OCI-LY1 (cell line): ENCODE results near the gene ELK3.

Experiments
- H2AFZ ChIP-seq: fragments of 200-600 bp; sonication (generic), shearing (Covaris generic); 2 replicates; pipeline ENCODE4 v1.6.0; 2014; ENCODE audit warnings: antibody characterized with exemption, mild to moderate bottlenecking, low read length
- H3F3A ChIP-seq: fragments of 200-600 bp; sonication (generic), shearing (Covaris generic); 2 replicates; pipeline ENCODE4 v1.6.0; 2014; ENCODE audit warnings: mild to moderate bottlenecking, antibody characterized with exemption, low read length, moderate library complexity; ENCODE audit not compliant: insufficient read depth
- H3K27ac ChIP-seq: fragments of 200-600 bp; sonication (generic); 2 replicates; pipeline ENCODE4 v1.5.1; 2014; ENCODE audit warnings: low read length, mixed run types, mild to moderate bottlenecking, low read depth; ENCODE audit not compliant: poor library complexity, severe bottlenecking
- H3K27me3 ChIP-seq: fragments of 200-600 bp; sonication (generic); 2 replicates; pipeline ENCODE4 v1.6.0; 2014; ENCODE audit warnings: antibody characterized with exemption, mild to moderate bottlenecking, low read length, moderate library complexity; ENCODE audit not compliant: insufficient read depth
- H3K36me3 ChIP-seq: fragments of 200-600 bp; sonication (generic); 2 replicates; pipeline ENCODE4 v1.6.1; 2014; ENCODE audit warnings: mild to moderate bottlenecking, antibody characterized with exemption, low read length, moderate library complexity, mixed read lengths; ENCODE audit not compliant: insufficient read depth
- H3K4me1 ChIP-seq: fragments of 200-600 bp; sonication (generic); 2 replicates; pipeline ENCODE4 v1.5.1; 2014; ENCODE audit warnings: mild to moderate bottlenecking, low read length, moderate library complexity; ENCODE audit not compliant: insufficient read depth, severe bottlenecking
- H3K4me2 ChIP-seq: fragments of 200-600 bp; sonication (generic), shearing (Covaris generic); 2 replicates; pipeline ENCODE4 v1.6.1; 2014; ENCODE audit warnings: low read length
- H3K4me3 ChIP-seq: fragments of 200-600 bp; sonication (generic); 2 replicates; pipeline ENCODE4 v1.5.1; 2014; ENCODE audit warnings: low read length, low read depth, mild to moderate bottlenecking, mixed read lengths; ENCODE audit not compliant: poor library complexity, severe bottlenecking
- H3K79me2 ChIP-seq: fragments of 200-600 bp; shearing (Covaris generic); 2 replicates; pipeline ENCODE4 v1.6.1; 2016; ENCODE audit warnings: mixed run types, low read length, mixed read lengths; ENCODE audit not compliant: insufficient read depth
- H3K9ac ChIP-seq: fragments of 200-600 bp; sonication (generic), shearing (Covaris generic); 2 replicates; pipeline ENCODE4 v1.6.1; 2014; ENCODE audit warnings: mild to moderate bottlenecking, low read length, mixed read lengths
- H3K9me2 ChIP-seq: fragments of 200-600 bp; sonication (generic), shearing (Covaris generic); 2 replicates; pipeline ENCODE4 v1.6.1; 2014; ENCODE audit warnings: low read depth, mild to moderate bottlenecking, low read length, mixed read lengths
- H3K9me3 ChIP-seq: fragments of 200-600 bp; shearing (Covaris generic); 2 replicates; pipeline ENCODE4 v1.6.1; 2014; ENCODE audit warnings: low read length, mixed read lengths
- H4K20me1 ChIP-seq: fragments of 200-600 bp; sonication (generic), shearing (Covaris generic); 2 replicates; pipeline ENCODE4 v1.6.0; 2016; ENCODE audit warnings: mild to moderate bottlenecking, low read length; ENCODE audit not compliant: insufficient read depth
- CTCF ChIP-seq: fragments of 200-600 bp; sonication (generic), shearing (Covaris generic); IDR thresholded peaks from 2 replicates; pipeline ENCODE4 v1.5.1; 2017; ENCODE audit warnings: mild to moderate bottlenecking, antibody characterized with exemption, low read length, moderate library complexity, mixed read lengths
- EZH2 ChIP-seq: fragments of 200-600 bp; sonication (generic), shearing (Covaris generic); IDR thresholded peaks from 2 replicates; pipeline ENCODE4 v1.8.0; 2017; ENCODE audit warnings: borderline replicate concordance, mixed run types, mild to moderate bottlenecking, antibody characterized with exemption, low read length, moderate library complexity, mixed read lengths

Gene ELK3

GRCh38 chr12:96208346-96208745 is 14.2 kb downstream of the ELK3 start:
- no peaks in the 10 kb centered on the region for H3F3A ChIP-seq
- H3K79me2 ChIP-seq = no peaks in the 10 kb centered on the region
- no peaks in the 10 kb centered on the region for H3K9me2 ChIP-seq
- no peak overlapping the region for H3K27ac ChIP-seq
- H4K20me1 ChIP-seq = no peaks in the 10 kb centered on the region
- TF ChIP-seq CTCF (no peak), EZH2 (no peak)
- 0 out of 2 replicates have a peak, but pooled peaks cover 5% of the 10 kb centered on the region for H3K27me3 ChIP-seq
- H3K9ac ChIP-seq = no peak overlapping the region
- no peak overlapping the region for H3K4me3 ChIP-seq
- no peak overlapping the region for H3K4me2 ChIP-seq
- peaks cover 5% of the 10 kb centered on the region for H3K4me1 ChIP-seq
- H3K9me3 ChIP-seq = no peaks in the 10 kb centered on the region
- no peak overlapping the region for H2AFZ ChIP-seq
- H3K36me3 ChIP-seq = no peaks in the 10 kb centered on the region

GRCh38 chr12:96208801-96209549 is 14.8 kb downstream of the ELK3 start:
- Histone ChIP-seq H3K4me1 (peaks cover 5% of the 10 kb centered on the region), H3K27me3 (0 out of 2 replicates have a peak, but pooled peaks cover 5% of the 10 kb centered on the region), H3K4me3 (no peak overlapping the region), H3K9me3 (no peaks in the 10 kb centered on the region), H3K9ac (no peak overlapping the region), H2AFZ (no peak overlapping the region), H3K9me2 (no peaks in the 10 kb centered on the region), H3K36me3 (no peaks in the 10 kb centered on the region), H3K27ac (no peak overlapping the region), H3F3A (no peaks in the 10 kb centered on the region), H3K79me2 (no peaks in the 10 kb centered on the region), H4K20me1 (no peaks in the 10 kb centered on the region), H3K4me2 (no peak overlapping the region)
- TF ChIP-seq EZH2 (no peak), CTCF (no peak)

- Histone ChIP-seq H4K20me1 (no peaks in the 10 kb centered on the region), H3K9me2 (no peaks in the 10 kb centered on the region), H3K79me2 (no peaks in the 10 kb centered on the region), H2AFZ (no peak overlapping the region), H3K27me3 (0 out of 2 replicates have a peak, but pooled peaks cover 5% of the 10 kb centered on the region), H3K4me3 (no peak overlapping the region), H3K27ac (no peak overlapping the region), H3K4me2 (peak overlapping the region; percentile 22; the same call in 1 of the 2 replicates), H3K36me3 (no peaks in the 10 kb centered on the region), H3K9me3 (no peaks in the 10 kb centered on the region), H3K9ac (no peak overlapping the region), H3F3A (no peaks in the 10 kb centered on the region), H3K4me1 (peaks cover 10% of the 10 kb centered on the region)
- TF ChIP-seq CTCF = no peak
- no peak for TF ChIP-seq EZH2
Observed at GRCh38 chr12:96210376-96211055, 16.3 kb downstream of the ELK3 start.
